Ureter (tissue), 1 donor: ENCODE data around the gene CLDND1. TPM values are rescaled to one million over a fixed set of nuclear protein-coding genes. Genes with fewer than 3 reads are reported as not detected.

Experiments
- DNase-seq: peaks from one replicate; pipeline ENCODE4 v3.0.0-alpha.2; 2020; ENCODE audit warnings: low spot score
- total RNA-seq: library from RNA; stranded (reverse); gene quantifications from one replicate; pipeline ENCODE4 v1.2.4, GENCODE V29; 2023
- donor health status: DM: yes; HTN: yes; CAD: no.

Gene CLDND1
- total RNA-seq, 1 donor from 2014 or later = 90.2 TPM

DNA sequence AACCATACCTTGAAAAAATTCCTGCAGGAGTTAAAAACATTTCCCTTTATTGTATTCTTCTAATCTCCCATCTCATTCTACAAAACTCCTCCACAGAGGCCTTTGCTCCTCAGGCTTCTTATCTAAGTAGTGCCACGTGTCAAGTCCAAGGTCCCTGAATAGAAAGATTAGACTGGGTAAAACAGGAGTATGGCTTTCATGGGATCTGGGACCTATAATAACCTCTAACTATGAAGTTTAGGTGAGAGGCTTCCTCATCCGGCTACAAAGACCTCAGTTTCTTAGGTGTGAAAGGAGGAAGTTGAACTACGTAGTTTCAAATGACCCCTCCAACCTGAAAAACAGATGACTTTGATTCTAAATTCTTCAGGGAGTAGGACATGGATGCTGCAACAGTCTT, 29.1 kb upstream of the CLDND1 start:
- DNase-seq = no peak

- no peak for DNase-seq
These were observed 28.5 kb upstream of the CLDND1 start for GRCh38 chr3:98551236-98551635.

DNA sequence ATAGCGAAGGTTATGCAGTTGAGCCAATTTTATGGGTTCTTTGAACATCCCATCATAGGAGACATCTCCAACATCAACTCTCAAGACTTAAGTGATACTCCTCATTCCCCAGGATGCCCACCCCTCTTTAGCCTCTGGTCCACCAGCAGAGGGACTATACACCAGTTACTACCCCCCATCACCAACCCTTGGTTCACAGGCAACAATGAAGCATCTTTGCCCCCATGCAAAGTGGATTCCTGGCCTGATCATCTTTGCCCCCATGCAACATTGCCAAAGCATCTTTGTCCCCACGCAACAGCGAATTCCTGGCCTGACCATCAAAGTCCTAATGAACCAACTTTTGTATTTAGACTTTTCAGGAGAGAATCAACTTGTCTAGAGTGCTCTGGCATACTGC, 28.1 kb upstream of the CLDND1 start:
- DNase-seq = no peak

DNA sequence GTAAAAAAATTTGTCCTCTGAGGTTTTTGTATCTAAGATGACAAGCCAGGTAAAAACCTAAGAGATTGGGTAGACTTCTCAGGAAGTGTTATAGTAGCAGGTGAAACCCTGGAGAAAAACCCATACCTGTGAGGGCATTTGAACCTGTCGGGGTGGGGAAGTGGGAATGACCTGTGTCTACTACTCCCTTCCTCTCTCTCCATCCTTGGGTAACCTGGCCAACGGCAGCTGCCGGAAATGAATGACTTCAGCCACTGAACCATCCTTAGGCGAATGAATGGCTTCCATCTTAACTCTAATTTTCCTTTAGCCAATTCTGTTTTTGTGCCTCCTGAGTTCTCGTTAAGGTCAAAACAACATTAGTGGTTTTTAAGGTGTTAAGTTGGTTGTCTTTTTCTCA, 25.8 kb upstream of the CLDND1 start:
- DNase-seq = no peak

DNA sequence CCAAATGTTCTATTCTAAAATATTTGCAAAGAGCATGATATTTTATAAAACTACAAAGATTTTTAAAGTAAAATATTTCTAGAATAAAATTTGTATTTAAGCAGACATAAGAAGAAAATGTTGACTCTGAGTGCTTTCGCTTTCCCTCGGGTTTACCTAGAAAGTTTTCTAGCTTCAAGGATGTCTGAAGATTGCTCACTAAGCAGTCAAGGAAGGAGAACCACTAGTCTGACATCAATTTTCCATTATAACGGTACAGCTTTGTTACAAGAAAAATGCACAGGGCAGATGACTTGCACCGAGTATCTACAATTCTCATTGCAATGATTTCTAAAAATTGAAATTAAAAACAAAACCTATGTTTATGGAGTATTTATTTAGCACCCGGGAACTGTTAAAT, 23.2 kb upstream of the CLDND1 start:
- no peak for DNase-seq

DNA sequence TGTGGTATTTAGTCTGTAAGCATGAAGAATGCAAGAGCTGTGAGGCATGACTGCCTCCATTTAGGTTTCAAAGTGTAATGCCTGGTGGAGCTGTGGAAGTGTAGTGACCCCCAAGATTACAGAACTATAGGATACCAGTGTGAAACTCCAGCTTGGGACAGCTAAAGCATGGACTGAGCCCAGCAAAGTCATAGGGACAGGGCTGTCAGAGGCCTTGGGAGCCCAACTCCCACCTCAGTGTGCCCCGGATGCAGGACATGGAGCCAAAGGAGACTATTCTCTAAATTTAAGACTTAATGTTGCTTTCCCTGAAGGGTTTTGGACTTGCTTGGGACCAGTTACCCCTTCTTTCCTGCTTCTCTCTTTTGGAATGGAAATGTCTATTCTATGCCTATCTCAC, 19.9 kb upstream of the CLDND1 start:
- no peak for DNase-seq

DNA sequence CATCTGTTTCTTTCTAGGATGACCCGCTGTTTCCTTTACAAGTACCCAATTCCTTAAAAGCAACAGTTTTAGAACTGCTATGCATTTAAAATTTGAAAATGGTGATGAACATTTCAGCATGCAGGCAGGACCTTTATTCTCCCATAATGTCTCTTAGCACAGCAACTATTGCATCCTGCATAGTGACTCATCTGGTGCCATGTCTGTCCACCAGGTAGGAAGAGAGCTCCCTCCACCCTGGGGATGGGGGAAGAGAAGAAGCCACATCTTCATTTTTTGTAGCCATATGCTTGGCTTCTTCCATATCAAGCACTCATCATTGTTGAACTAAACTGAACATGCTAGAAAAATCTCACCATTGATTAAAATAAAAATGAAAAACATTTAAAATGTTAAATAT, 19.0 kb upstream of the CLDND1 start:
- DNase-seq = no peak

GRCh38 chr3:98540346-98540745, 17.6 kb upstream of the CLDND1 start:
- no peak for DNase-seq

GRCh38 chr3:98536456-98537017, 13.8 kb upstream of the CLDND1 start:
- DNase-seq = no peak

- DNase-seq = no peak
These were observed 12.0 kb upstream of the CLDND1 start for GRCh38 chr3:98534734-98535133.

DNA sequence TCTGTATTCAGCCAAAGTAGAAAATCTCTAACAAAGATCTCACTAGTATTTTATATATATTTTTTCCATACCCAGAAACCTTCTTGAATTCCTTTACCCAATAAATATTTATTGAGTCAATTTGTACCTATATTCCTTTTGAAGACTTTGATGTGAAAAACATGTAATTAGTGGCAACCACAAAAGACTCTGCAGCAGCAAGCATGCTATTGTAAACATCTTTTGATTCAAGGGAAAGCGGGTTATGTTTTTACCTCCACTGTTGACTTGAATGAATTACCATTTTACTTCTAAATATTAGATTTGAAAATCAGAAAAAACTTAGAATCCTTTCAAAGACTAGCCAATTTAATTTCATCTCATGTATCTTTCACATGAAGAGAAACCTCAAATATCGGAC, 11.5 kb upstream of the CLDND1 start:
- no peak for DNase-seq

GRCh38 chr3:98532709-98533571, 10.2 kb upstream of the CLDND1 start:
- no peak for DNase-seq

DNA sequence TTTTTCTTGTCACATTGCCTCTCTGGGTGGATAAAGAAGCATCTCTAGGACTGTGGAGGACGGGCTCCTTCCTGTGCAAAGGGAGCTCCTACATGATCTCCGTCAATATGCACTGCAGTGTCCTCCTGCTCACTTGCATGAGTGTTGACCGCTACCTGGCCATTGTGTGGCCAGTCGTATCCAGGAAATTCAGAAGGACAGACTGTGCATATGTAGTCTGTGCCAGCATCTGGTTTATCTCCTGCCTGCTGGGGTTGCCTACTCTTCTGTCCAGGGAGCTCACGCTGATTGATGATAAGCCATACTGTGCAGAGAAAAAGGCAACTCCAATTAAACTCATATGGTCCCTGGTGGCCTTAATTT, 9.6 kb upstream of the CLDND1 start:
- DNase-seq = no peak

DNA sequence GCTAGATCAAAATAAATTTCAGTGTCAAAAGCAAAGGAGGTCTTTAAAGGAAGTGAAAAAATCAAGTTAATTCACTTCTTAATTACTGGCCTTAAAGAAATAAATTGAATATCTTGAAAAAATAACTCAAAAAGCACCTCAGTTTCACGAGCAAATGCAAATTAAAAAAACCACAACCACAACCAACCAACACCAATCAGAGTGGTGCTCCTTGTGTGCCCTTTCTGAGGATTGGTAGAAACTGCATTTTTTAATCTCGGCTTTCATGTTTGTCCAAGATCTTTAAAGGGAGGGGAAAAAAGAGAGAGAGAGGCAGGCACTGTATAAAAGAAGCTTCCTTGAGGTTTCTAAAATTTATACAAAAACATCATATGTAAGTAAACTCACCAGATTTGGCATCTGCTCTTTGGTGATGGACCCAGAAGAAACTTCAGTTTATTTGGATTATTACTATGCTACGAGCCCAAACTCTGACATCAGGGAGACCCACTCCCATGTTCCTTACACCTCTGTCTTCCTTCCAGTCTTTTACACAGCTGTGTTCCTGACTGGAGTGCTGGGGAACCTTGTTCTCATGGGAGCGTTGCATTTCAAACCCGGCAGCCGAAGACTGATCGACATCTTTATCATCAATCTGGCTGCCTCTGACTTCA, 9.0 kb upstream of the CLDND1 start, which contains the start of gene GPR15:
Gene GPR15 (plus strand): TSS at position 357 of the 653 bp plus-strand sequence. CDS start 56 bp downstream, at position 413.
- no peak for DNase-seq

GRCh38 chr3:98530676-98531075, 8.0 kb upstream of the CLDND1 start:
- DNase-seq = no peak

GRCh38 chr3:98529856-98530459, 7.3 kb upstream of the CLDND1 start:
- DNase-seq = no peak

DNA sequence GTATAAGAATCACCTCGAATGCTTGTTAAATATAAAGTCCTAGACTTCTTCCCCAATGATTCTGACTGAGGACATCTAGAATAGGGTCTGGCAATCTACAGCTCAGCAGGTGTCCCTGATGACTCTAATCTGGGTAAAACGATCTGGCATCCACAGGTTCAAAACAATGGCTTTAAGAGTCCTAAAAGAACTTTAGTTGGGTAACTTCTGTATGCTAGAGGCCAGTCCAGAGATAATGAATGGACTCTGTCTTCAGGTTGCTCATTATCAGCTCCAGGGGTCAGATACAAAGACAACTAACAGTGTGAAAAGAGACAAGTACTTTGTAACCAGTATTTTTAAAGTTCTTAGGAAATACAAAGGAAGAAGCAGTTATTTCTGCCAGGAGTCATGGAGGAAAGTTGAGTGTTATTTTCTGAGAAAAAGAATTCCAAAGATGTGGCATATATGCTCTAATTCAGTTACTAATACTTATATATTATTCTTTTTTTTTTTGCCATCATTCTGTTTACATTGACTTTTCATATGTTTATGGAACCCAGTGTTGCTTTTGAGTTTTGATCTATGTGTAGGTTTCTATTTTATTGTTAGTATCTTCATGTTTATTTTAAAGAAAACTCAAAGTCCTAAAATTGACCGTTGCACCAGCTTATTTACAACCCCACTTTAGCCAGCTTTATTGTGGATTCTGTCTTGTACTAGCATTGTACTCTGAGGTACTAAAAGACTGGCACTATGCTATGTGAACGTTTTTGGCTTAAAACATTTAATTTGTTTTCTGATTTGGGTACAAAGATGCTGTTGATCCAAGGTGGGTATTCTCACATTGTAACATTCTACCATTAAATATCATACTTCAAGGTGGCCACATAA, 6.0 kb upstream of the CLDND1 start:
- DNase-seq = no peak

GRCh38 chr3:98525494-98525893, 2.8 kb upstream of the CLDND1 start:
- DNase-seq = no peak

- DNase-seq = peak; percentile 58
These were observed 682 bp downstream of the CLDND1 start for GRCh38 chr3:98521897-98522543.

DNA sequence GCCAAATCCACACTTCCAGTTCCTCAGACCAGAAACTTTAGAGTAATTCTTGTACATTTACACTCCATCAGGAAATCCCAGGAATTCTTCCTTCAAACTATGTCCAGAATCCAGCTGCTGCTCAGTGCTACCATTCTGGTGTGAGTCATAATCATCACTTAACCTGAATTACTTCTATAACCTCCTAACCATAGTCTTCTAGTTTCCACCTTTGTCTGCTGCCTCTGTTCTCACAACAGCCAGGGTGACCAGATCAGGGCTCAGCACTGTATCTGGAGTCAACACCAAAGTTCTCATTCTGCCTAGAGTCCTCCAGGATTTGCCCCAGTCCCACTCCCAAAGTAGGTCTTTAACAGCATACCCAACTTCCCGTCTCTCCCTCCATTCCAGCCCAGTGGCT, 3.4 kb downstream of the CLDND1 start:
- DNase-seq = no peak

GRCh38 chr3:98518816-98519215, 3.9 kb downstream of the CLDND1 start:
- DNase-seq = no peak
